HEK293T (cell line): Measurements from ENCODE around the gene NOC2L.

ENCODE experiments used
- ARNT ChIP-seq: fragments of 450-650 bp; IDR thresholded peaks from 2 replicates; pipeline ENCODE4 v1.6.1; 2017; ENCODE audit warnings: mild to moderate bottlenecking
- BHLHE40 ChIP-seq: fragments of 450-650 bp; IDR thresholded peaks from 2 replicates; pipeline ENCODE4 v1.6.1; 2016; ENCODE audit warnings: mild to moderate bottlenecking, moderate library complexity, borderline replicate concordance
- CTBP1 ChIP-seq: fragments of 450-650 bp; IDR thresholded peaks from 2 replicates; pipeline ENCODE4 v1.6.1; 2016; ENCODE audit warnings: borderline replicate concordance
- ELF4 ChIP-seq: fragments of 450-650 bp; IDR thresholded peaks from 2 replicates; pipeline ENCODE4 v1.6.1; 2017; ENCODE audit warnings: antibody characterized with exemption
- FOXA1 ChIP-seq: fragments of 450-650 bp; IDR thresholded peaks from 2 replicates; pipeline ENCODE4 v1.6.1; 2016; ENCODE audit warnings: mild to moderate bottlenecking
- FOXK2 ChIP-seq: fragments of 450-650 bp; IDR thresholded peaks from 2 replicates; pipeline ENCODE4 v1.6.1; 2016; ENCODE audit warnings: mild to moderate bottlenecking
- FOXM1 ChIP-seq: fragments of 450-650 bp; IDR thresholded peaks from 2 replicates; pipeline ENCODE4 v1.6.1; 2017; ENCODE audit warnings: mild to moderate bottlenecking, borderline replicate concordance
- SP1 ChIP-seq: fragments of 450-650 bp; IDR thresholded peaks from 2 replicates; pipeline ENCODE4 v1.6.1; 2017
- SUZ12 ChIP-seq: fragments of 450-650 bp; IDR thresholded peaks from 2 replicates; pipeline ENCODE4 v1.6.1; 2016; ENCODE audit warnings: mild to moderate bottlenecking
- TARDBP ChIP-seq: fragments of 450-650 bp; IDR thresholded peaks from 2 replicates; pipeline ENCODE4 v1.6.1; 2016
- ZNF384 ChIP-seq: fragments of 450-650 bp; IDR thresholded peaks from 2 replicates; pipeline ENCODE4 v1.6.1; 2016

DNA sequence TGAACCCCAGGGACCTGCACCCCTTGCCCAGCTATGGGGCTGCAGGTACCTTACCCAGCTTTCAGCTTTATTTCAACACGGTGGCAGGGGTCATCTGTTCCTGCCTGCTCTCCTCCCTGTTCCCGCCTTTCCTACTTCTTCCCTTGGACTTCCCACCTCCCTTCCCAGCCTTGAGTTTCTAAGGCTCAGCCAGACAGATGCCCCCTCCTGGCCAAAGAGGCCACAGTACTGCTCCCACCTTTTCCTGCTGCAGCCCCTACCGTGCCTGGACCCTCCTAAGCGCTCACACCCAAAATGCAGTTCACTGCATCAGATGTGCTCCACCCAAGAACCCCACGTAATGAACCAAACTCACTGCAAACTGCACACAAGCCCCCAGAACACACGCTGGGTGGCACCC, 7.7 kb downstream of the NOC2L start:
- TF ChIP-seq SP1 (no peak), ELF4 (no peak), FOXK2 (no peak), FOXA1 (no peak), BHLHE40 (no peak), CTBP1 (no peak), FOXM1 (no peak), ZNF384 (no peak), ARNT (no peak), SUZ12 (no peak), TARDBP (no peak)
